ENCODE measurements around the gene BAZ2B.

- no peak for TF ChIP-seq EZH2 (IDR thresholded peaks at IDR 0.05)
- no peak; the same call in 1 of the 2 replicates for TF ChIP-seq POLR2AphosphoS5 (IDR thresholded peaks at IDR 0.05; ENCODE audit: borderline replicate concordance, low read depth, low read length)
- no peak for TF ChIP-seq FOXP2 (optimal IDR thresholded peaks at IDR 0.05; ENCODE audit: control extremely low read depth, extremely low read length, insufficient read depth)
Observed at GRCh38 chr2:159613651-159614285, 2.6 kb downstream of the BAZ2B start.

All from SK-N-MC (cell line).